ENCODE results near the gene NHSL2.
"Not testable (repeated sequence)": the region's sequence is repeated elsewhere in the genome, so short reads cannot be mapped to it uniquely, and the experiment has no call there.

The NHSL2 gene

DNA sequence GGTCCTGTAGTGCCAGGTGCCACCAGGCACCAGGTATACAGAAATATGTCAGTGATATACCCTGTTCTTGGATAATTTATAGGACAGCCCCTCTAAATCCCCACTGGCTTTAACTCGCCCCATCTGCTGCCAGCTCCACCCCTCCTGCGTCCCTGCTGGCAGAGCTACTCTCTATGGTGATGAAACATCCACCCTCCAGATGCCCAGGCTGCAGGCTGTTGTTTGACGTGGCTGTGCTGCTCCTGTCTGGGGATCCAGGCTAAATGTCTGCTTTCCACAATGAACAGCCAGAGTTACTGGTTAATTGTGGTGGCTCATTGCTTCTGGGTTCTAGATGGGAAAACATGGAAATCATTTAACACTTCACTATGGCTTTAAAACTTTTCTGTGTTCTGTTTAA lies 12.9 kb downstream of the NHSL2 start:
- peak; percentile 50 for DNase-seq (ENCODE audit: low spot score)

DNA sequence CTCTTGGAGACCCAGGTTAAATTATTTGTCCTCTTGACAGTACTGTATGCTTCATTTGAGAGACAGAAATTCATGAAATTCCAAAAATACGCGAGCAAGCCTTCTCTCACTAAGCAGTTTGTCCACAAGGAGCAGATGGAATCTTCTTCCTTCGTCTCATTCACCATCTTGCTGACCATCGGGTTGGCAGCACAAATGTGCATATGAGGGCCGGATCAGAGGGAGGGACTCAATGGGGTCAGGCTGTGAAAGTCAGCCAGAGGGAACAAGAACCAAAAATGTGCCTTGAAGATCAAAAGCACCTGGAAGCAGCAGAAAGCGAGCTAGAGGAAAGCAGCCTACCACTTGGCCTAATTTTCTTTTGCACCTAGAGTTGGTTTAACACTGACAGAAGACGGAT lies 16.4 kb downstream of the NHSL2 start:
- no peak for DNase-seq (ENCODE audit: low spot score)

DNA sequence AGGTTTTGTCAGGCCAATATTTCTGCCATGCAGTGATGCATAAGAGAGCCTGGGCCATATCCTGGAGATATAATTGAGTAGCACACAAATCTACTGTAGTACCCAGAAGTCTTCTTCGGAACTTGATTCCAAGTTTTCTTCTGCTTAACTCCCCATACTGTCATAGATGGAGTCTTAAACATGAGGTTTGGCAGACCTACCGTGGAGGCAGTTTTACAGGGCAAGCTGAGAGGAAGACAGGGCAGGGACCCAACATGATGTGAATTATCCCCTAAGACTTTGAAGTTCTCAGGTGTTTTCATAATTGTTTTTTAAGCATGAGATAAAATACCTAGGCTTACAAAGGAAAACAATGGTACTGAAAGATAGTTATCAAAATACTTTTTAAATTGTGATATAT lies 18.2 kb downstream of the NHSL2 start:
- DNase-seq (ENCODE audit: low spot score): no peak

DNA sequence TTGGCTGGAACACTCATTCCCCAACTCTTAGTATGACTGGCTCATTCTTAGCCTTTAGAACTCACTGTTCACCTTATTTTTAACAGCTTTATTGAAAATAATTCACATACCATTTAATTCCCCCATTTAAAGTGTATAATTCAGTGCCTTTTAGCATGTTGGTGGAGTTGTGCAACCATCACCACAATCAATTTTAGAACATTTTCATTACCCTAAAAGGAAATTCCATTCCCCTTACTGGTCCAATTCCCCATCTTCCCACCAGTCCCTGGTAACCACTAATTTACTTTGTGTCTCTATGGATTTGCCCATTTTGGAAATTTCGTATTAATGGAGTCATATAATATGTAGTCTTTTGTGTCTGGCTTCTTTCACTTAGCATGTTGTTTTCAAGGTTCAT lies 19.7 kb downstream of the NHSL2 start:
- DNase-seq (ENCODE audit: low spot score): no peak

DNA sequence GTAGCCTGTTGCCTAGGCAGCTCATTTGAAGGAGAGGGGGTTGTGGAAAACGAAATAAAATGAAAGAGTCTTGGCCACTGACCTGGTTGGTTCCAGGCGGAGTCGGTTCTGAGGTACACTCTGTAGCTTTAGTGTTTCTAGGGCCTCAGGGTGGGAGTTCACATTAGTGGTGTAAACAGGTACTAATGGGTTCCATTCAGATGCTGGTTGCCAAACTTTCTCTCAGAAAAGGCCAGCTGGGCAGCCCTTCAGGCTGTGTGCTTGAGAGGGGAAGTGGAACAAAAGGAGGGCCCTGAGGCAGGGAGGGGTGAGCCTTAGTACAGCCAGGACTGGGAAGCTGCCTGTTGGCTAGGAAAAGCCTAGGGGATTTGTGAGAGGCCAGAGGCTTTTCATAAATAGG lies 24.8 kb downstream of the NHSL2 start:
- no peak for DNase-seq (ENCODE audit: low spot score)

DNA sequence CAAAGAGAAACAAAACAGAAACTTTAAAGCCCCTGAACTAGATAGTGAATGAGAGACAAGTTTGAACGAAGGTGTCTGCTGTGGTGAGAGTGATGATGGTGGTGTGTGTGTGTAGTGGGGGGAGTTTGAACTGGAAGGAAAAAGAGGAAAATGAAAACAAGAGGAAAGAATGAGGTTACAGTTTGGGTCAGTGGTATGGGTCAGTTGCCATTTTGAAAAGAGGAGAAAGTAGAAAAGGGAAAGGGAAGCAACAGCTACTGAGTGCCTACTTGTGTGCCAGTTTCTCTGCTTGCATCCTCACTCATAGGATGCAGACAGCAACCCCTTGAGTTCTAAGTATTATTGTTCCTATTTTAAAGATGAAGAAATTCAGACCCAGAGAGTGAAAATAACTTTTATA lies 26.0 kb downstream of the NHSL2 start:
- DNase-seq (ENCODE audit: low spot score): no peak

DNA sequence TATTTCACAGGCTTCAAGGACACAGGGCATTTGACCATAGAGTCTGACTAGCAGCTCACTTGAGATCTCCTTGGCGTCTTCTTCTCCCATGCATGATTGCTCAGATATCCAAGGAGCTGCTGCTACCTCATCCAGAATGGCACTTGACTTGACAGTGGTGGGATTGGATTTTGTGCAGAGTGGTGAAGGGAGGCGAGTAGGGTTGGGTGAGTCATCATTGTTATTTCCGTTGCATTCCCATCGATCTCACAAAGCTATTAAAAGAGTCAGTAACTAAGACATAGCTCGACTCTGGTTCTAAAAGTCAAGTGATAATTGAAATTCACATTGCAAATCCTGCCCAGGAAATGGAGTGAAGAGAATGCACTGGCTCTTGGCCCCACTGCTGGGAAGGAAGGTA lies 27.7 kb downstream of the NHSL2 start:
- no peak for DNase-seq (ENCODE audit: low spot score)

DNA sequence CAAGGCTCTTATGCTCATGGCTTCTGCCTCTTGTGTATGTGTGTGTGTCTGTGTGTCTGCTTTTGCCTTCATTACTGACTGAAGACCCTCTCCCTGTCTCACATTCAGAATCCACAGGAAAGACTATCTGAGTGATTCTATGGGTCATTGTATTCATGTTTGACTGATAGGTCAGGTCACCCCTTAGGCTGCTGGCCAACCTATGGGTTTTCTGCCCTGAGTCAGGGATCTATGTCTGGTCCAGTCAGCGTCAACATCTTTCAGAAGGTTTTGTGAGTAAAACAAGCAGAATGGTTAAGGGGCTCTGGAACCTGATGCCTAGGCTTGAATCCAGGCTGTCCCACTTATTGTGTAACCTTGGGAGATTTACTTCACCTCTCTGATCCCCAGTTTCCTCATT lies 30.5 kb downstream of the NHSL2 start:
- no peak for DNase-seq (ENCODE audit: low spot score)

DNA sequence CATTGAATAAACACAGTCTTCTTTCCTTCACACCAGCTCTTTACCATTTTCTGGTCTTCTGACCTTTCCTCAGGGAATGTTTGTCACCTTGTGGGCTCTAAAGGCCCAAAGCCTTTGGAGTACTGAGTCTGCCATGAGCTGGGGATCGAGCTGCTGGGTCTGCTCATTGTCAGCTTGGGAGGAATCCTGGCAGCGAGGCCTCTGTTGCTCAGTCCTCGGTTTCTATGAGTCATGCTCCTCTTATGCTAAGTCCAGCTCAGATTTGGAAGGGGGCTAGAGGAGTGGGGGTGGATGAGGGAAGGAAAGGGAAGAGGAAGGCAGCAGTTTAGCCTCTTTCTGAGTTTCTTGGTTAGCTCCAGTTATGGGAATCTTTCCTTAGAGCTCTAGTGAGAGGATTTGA lies 31.1 kb downstream of the NHSL2 start:
- peak; percentile 80 for DNase-seq (ENCODE audit: low spot score)

DNA sequence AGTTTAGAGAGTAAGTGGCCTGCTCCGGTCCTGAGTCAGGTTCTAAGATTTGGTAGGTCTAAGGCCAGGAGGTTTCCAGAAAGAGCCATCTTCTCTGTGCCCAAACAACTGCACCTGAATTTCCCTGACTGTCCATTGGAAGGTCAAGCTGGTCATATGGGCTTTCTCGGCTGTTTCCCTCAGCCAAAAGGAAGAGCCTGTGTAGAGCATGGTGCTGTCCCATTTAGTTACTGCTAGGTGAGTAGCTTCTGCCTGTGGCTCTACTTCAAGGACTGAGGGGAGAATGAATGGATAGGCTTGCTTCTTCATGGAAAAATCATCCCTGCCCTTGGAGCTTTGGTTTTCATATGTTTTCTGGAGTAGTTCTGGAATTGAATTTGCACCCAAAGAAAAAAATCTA lies 33.7 kb downstream of the NHSL2 start:
- no peak for DNase-seq (ENCODE audit: low spot score)

DNA sequence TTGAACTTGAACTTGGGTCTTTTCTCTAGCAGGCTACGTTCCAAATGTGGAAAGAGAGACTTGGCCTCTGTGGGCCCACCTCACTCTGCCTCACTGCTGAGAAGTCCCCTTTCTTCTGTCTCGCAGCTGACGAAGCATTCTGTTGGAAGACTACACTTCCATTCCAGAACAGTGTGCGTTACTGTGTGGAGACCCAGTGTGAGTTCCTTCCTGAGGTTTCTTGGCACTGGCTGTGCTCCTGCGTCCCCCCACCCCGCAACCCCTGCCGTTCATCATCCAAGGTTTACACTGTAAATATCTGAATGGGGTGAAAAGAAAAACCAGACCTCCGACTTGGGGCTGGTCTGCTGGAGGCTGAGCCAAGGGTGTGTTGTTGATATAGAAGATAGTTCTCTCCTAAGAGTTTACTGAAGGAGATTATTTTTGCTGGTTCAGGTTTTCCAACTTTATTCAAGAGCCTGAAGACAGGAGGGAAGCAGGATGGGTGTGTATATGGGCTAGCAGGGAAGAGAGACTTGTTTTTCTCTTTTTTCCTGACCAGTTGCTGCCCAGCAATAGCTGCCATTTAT lies 34.7 kb downstream of the NHSL2 start:
- DNase-seq (ENCODE audit: low spot score): no peak

DNA sequence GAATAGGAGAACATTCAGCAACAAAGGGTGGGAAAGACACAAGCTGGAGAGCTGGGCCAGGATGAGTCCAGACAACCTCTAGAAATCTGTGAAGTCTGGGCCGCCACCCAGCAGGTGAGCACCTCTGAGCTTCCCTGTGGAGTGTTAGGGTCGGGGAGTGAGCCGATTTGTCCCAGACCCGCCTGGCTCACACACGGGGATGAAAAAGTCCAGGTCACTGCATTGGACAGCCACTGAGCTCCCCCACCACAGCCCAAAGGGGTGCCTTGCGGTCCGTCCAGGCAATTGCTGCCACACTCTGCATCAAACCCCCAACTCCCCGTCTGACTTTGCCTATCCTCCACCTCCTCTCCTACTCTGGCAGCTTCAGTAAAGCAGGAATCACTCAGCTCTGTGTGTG lies 38.7 kb downstream of the NHSL2 start:
- no peak for DNase-seq (ENCODE audit: low spot score)

DNA sequence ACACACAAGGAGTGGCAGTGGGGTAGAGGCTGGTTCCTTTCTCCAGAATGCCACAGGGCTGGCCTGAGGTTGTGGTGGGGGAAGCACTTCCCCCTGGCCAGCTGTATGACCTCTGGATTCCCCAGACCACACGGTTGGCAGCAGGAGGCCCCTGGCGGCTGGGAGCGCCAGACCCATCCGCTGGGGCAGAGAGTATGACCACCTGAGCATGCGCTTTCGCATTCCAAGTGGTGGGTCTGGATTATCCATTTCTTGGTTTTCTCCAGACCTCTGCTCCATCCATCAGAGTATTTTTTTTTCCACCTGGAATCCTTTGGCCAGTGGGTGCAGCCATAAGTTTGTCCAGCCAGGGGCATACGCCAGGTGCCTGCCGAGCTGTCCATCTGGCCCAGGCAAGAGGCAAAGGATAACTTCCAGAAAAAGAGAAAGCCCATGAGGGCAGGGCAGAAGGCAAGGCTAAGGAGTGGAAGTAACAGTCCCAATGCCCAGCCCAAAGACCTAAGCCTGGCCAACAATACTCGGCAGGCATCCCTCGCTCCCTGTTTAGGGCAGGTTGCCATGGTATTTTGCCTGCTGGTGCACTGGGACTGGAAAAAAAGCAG lies 39.3 kb downstream of the NHSL2 start:
- no peak for DNase-seq (ENCODE audit: low spot score)

DNA sequence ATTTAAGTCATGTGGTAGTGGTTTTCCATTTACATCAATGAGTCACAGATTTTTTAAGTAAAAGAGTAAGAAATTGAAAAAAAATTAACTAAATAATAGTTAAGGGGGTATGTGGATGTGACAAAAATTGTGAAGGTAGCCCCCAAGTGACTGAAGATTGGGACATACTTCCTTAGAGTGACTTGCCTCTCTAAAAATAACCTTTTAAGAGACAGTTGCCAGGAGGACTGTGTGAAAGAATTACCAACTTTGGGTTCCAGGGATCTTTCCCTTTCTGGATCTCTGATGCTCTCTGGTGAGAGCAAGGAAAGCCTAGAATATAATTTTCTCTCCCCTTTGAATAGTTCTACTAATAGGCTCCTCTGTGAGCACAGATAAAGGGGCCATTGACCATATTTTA lies 42.7 kb downstream of the NHSL2 start:
- no peak for DNase-seq (ENCODE audit: low spot score)

DNA sequence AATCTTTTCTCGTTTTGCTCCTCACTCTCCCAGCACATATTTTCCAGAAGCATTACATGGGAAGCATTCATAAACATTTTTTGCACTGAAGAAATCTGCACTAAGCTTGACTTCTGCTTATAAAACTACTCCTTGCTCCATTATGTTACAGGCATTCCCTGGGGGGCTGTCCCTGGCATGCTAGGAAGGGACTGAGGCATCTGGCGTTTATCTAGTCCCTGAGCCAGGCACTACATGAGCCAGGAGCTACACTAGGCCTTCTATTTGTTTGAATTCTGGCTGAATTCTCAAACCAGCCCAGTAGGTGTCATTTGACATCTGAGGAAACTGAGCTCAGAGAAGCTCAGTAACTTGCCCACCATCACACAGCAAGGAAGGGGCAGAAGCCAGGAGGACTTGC lies 43.3 kb downstream of the NHSL2 start:
- no peak for DNase-seq (ENCODE audit: low spot score)

DNA sequence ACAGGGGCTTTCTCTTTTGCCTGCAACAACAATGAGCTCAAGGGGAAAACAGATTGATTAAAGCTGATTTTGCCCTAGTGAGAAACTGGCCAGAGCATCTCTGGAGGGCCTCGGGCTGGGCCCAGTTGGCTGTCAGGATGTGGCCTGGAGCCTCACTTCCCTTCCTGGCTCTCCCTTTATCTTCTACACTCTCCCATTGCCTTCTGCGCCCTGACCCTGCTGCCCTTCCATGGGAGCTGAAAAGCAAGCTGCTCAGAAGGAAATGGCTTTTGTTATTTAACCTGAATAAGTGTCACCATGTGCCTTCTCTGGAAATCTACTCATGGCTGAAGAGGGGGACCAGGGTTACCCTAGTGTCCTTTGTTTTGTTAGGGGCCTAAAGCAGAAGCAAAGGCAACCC lies 43.8 kb downstream of the NHSL2 start:
- no peak for DNase-seq (ENCODE audit: low spot score)

DNA sequence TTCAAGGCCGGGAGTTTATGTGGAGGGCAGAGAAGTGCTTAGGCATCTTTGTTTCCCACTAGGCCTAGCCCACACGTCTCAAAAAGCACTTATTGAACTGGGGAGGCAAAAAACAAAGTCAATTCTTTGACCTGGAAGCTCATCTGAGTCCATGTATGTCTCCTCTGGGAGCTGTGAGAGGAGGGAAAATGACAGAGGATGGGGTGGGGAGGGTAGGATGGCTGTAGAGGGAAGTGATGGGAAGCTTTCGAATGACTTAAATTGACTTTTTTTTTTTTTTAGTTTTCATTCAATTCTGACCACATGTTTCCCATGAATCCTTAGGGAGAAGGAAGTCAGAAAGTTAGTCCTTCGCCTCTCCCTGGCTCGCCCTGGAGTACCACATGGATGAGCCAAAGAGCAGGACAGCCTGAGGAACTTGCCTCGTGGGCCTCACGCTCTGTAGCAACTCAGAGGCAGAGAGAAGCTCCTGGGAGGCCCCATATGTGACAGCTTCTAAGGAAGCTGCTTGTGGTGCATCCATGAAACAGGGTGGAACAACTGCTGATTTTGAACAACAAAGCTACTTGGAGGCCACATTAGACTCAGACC lies 45.0 kb downstream of the NHSL2 start:
- no peak for DNase-seq (ENCODE audit: low spot score)

DNA sequence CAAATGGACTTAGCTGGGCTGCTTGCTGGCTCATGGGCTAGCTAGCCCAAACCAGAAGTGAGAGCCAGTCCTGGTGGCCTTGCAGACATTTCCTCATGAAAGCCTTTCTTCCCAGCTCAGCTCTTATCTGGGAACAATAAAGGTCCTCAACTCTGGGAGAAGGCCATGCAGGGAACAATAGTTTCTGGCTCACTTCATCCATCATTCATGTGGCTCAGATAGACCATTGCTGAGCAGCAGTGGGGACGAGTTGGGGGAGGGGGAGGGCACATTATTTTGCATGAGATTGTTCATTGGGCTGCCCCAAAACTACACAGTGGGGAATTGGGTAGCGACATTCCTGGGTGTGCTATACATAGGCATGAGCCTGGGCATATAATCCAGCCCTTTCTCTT lies 47.6 kb downstream of the NHSL2 start:
- no peak for DNase-seq (ENCODE audit: low spot score)

DNA sequence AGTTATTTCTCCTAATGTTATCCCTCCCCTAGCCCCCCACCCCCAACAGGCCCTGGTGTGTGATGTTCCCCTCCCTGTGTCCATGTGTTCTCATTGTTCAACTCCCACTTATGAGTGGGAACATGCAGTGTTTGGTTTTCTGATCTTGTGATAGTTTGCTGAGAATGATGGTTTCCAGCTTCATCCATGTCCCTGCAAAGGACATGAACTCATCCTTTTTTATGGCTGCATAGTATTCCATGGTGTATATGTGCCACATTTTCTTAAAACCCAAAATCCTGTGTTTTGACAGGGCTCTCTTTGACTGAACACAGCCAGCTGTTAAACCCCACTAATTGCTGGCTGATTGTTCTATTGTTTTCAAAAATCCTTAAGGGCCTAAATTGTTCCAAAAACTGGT lies 53.5 kb downstream of the NHSL2 start:
- not testable (repeated sequence) for DNase-seq (ENCODE audit: low spot score)

DNA sequence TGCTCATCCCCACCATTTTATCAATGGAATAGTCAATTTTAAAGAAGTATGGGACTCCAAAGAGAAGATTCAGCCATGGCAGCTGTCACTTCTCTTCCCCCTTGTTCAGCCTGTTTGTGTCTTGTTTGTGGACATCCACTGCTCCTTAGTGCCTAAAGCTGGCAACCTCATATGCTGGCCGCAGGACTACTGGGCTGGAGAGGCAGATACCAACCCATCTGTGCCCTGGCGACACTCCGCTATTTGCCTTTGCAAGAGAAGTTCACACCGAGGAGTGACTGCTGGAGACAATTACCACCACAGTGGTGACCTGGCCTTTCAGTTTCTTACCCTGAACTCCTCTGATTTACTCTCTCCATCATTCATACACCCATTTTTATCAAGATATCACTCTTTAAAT lies 64.3 kb downstream of the NHSL2 start:
- no peak for DNase-seq (ENCODE audit: low spot score)

DNA sequence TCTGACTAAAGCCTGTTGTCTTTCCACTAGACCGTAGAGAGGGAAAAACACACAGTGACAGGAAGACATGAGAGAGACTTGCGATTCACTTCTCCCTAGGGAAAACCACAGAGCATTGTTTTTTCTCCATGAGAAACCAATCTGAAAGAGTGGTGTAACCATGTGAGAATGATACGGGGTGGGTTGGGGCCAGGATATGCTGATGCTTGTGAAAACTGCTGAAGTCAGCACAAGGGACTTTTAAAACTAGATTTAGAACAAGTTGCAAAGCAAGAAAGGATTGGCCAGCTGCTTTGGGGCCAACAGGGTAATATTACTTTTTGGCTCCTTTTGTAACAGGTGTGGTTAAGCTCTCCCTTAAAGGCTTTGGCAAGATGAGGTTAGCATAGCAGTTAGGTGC lies 66.1 kb downstream of the NHSL2 start:
- no peak for DNase-seq (ENCODE audit: low spot score)

DNA sequence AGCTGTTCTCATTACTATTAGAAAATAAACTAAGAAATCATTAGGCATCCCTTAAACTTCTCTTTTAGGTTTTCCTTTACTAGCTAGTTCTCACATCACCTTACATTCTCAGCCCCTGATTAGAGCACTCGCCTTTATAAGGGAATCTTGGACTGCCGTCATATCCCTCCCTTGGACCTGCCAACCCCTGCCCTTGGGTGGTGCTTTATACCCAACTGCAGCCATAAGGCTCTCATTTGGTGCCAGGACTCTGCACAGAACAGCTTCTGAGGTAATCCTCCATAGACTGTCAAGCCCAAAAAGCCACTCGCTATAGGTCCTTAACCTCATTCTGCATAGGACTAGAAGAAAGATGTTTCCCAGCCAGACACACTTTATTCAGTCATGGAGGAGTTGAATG lies 67.5 kb downstream of the NHSL2 start:
- no peak for DNase-seq (ENCODE audit: low spot score)

DNA sequence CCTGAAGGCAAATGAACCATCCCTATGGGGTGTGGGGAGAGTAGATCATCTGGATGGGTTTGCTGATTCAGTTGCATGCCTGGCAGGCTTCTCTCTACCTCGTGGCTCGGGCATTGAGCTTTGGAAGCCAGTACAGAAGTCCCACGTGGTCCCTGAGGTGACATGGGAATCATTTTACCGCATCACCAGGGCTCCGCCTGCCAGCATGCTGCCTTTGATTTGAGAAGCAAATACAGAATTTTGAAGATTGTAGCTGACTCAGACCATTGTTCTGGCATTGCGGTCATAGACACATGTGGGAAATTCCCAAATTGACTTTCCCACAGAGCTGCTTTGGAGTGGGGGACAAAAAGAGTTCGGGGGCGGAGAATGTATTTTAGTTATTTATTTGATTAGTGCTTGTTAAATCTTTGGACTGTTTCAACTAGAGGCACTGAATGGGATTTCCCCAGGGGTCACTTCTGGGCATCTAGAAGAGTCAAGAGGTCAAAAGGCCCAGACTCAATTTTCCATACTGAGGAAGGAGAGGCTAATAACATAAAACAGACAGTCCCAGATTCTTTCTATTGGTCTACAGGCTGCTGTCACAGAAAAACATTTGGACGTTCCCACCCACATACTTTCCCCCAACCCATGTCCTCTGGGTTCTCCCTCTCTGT lies 79.3 kb downstream of the NHSL2 start:
- peak; percentile 60 for DNase-seq (ENCODE audit: low spot score)

DNA sequence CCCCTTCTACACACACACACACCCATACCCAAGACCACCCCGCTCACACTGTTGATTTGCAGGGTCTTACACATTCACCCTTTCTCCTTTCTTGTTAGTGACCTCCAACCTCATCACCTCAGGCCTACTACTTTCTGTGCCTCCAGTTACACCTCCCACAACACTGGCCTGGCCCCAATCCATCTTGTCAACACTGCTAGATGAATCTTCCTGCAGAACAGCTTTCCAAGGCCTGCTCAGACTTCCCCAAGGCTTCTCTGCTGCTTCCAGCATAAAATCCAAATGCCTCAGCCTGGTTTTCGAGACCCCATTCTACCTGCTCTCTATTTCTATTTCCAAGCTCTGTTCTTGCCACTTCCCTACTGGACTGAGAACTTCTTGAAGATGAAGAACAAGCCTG lies 79.9 kb downstream of the NHSL2 start:
- DNase-seq (ENCODE audit: low spot score): no peak

Measured in AG08395 (cell line).